Neuronal stem cell (in vitro differentiated cells): Measurements from ENCODE around the gene TP73.

ENCODE experiments used
- DNase-seq: peaks from one replicate; pipeline ENCODE4 v3.0.0-alpha.2; 2013; ENCODE audit warnings: low spot score
- H2AFZ ChIP-seq: one replicate; pipeline ENCODE4 v1.6.1; 2013; ENCODE audit warnings: mild to moderate bottlenecking, low read length, inconsistent platforms
- H2AK5ac ChIP-seq: 2 replicates; pipeline ENCODE4 v1.6.1; 2013; ENCODE audit warnings: low read depth, mild to moderate bottlenecking, inconsistent platforms, low read length, moderate library complexity, mixed read lengths
- H2BK120ac ChIP-seq: 2 replicates; pipeline ENCODE4 v1.6.1; 2013; ENCODE audit warnings: low read depth, mild to moderate bottlenecking, inconsistent platforms, low read length, moderate library complexity, mixed read lengths
- H2BK12ac ChIP-seq: one replicate; pipeline ENCODE4 v1.6.1; 2013; ENCODE audit warnings: low read length, inconsistent platforms
- H2BK15ac ChIP-seq: 2 replicates; pipeline ENCODE4 v1.6.1; 2013; ENCODE audit warnings: mild to moderate bottlenecking, low read length, inconsistent platforms, mixed read lengths
- H2BK5ac ChIP-seq: one replicate; pipeline ENCODE4 v1.6.1; 2013; ENCODE audit warnings: inconsistent platforms, mild to moderate bottlenecking, low read length, moderate library complexity
- H3K14ac ChIP-seq: one replicate; pipeline ENCODE4 v1.6.1; 2013; ENCODE audit warnings: low read length, inconsistent platforms
- H3K18ac ChIP-seq: 2 replicates; pipeline ENCODE4 v1.6.1; 2013; ENCODE audit warnings: low read length, inconsistent platforms
- H3K23ac ChIP-seq: 2 replicates; pipeline ENCODE4 v1.6.1; 2013; ENCODE audit warnings: low read depth, mild to moderate bottlenecking, mixed read lengths, low read length, inconsistent platforms; ENCODE audit not compliant: poor library complexity
- H3K27ac ChIP-seq: replicated peaks from 3 replicates; pipeline ENCODE4 v1.5.1; 2013; ENCODE audit warnings: low read length, inconsistent platforms
- H3K27me3 ChIP-seq, 3 experiments: 2 replicates each; pipeline ENCODE4 v1.6.1; 2013; ENCODE audit warnings: low read length in 3 of 3, mild to moderate bottlenecking in 2 of 3, inconsistent platforms in 1 of 3, low read depth in 1 of 3, mixed read lengths in 1 of 3, moderate library complexity in 1 of 3; ENCODE audit not compliant: control insufficient read depth in 3 of 3, insufficient read depth in 3 of 3
- H3K36me3 ChIP-seq, 2 donors: replicated peaks in 1 of 2; 2 replicates each; pipeline ENCODE4 v1.6.1; 2013; ENCODE audit warnings: low read length in 2 of 2; ENCODE audit not compliant: control insufficient read depth in 2 of 2, insufficient read depth in 2 of 2
- H3K4ac ChIP-seq: 2 replicates; pipeline ENCODE4 v1.6.1; 2013; ENCODE audit warnings: inconsistent platforms, mild to moderate bottlenecking, low read length, moderate library complexity
- H3K4me1 ChIP-seq, 2 donors: 1 replicate in 1 of 2; 2 replicates in 1 of 2; pipeline ENCODE4 v1.6.1; 2013; ENCODE audit warnings: low read length in 2 of 2, low read depth in 1 of 2; ENCODE audit not compliant: control insufficient read depth in 2 of 2, insufficient read depth in 1 of 2
- H3K4me2 ChIP-seq: one replicate; pipeline ENCODE4 v1.6.1; 2013; ENCODE audit warnings: mild to moderate bottlenecking, low read length, inconsistent platforms; ENCODE audit not compliant: insufficient read depth, poor library complexity, severe bottlenecking
- H3K4me3 ChIP-seq, 2 donors: 2 replicates each; pipeline ENCODE4 v1.5.1; 2013; ENCODE audit warnings: low read length in 2 of 2, mild to moderate bottlenecking in 2 of 2, inconsistent platforms in 1 of 2, moderate library complexity in 1 of 2
- H3K79me1 ChIP-seq: one replicate; pipeline ENCODE4 v1.6.1; 2013; ENCODE audit warnings: low read depth, mild to moderate bottlenecking, inconsistent platforms, low read length, moderate library complexity
- H3K9ac ChIP-seq: one replicate; pipeline ENCODE4 v1.6.1; 2013; ENCODE audit warnings: mild to moderate bottlenecking, low read depth, low read length, inconsistent platforms; ENCODE audit not compliant: poor library complexity
- H3K9me3 ChIP-seq, 2 donors: replicated peaks in 1 of 2; 2 replicates each; pipeline versions ENCODE3 to v1.6.1; 2013; ENCODE audit warnings: low read length in 2 of 2, mild to moderate bottlenecking in 2 of 2, inconsistent platforms in 1 of 2, low read depth in 1 of 2, mixed read lengths in 1 of 2, moderate library complexity in 1 of 2; ENCODE audit not compliant: control insufficient read depth in 2 of 2, insufficient read depth in 1 of 2
- H4K8ac ChIP-seq: one replicate; pipeline ENCODE4 v1.6.1; 2013; ENCODE audit warnings: low read depth, mild to moderate bottlenecking, inconsistent platforms, low read length, moderate library complexity
- H4K91ac ChIP-seq: one replicate; pipeline ENCODE4 v1.6.1; 2013; ENCODE audit warnings: low read length, low read depth, mild to moderate bottlenecking, inconsistent platforms; ENCODE audit not compliant: poor library complexity
- WGBS, 2 donors: extraction: QIAGEN DNeasy Blood & Tissue Kit; methylation state at CpG; one replicate each; pipeline ENCODE4 v1.1.7; 2013; ENCODE audit warnings: missing lambda C conversion rate in 2 of 2, mixed read lengths in 1 of 2; ENCODE audit not compliant: insufficient read length in 2 of 2, insufficient replicate concordance in 1 of 2; ENCODE audit errors: extremely low coverage in 2 of 2; 5-methylcytosine and 5-hydroxymethylcytosine counted together

The TP73 gene

DNA sequence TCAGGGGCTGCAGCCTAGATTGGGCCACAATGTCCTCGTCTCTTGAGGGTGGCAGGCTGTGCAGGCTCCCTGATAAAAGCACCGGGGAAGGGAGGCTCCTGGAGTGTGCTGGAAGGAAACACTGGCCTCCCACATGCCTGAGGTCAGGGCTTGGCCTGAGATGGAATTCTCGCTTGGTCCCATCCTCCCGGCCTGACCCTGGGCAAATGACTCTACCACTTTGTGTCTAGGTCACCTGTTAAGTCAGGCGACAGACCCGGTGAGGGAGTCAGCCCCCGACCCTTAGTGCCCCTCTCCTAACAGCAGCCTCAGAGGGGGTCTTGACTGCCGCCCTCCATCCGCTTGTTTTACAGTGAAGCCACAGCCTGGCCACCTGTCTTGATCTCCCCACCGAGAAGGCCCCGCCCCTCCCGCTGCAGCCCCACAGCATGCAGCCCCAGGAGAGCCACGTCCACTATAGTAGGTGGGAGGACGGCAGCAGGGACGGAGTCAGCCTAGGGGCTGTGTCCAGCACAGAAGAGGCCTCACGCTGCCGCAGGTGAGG is 122.7 kb downstream of the TP73 start:
- Histone ChIP-seq H2BK5ac (peak overlapping the region; percentile 87), H2BK12ac (peak overlapping the region; percentile 94), H3K4me1 (peaks cover 19 to 43% of the 10 kb centered on the region in 2 donors), H4K91ac (peak overlapping the region; percentile 46), H2BK15ac (peak overlapping the region; percentile 92), H2AK5ac (peak overlapping the region; percentile 97), H3K4me2 (no peak overlapping the region), H3K27me3 (peaks cover 0 to 10% (median 0%) of the 10 kb centered on the region in 3 experiments), H3K23ac (peak overlapping the region; percentile 98), H3K36me3 (peaks cover 11 to 17% of the 10 kb centered on the region in 2 donors), H3K79me1 (peaks cover 6% of the 10 kb centered on the region), H3K18ac (peak overlapping the region; percentile 83), H4K8ac (peak overlapping the region; percentile 30), H3K14ac (peak overlapping the region; percentile 38), H3K9me3 (no peaks in the 10 kb centered on the region), H2AFZ (peak overlapping the region; percentile 77), H3K9ac (peak overlapping the region; percentile 67), H3K27ac (no peak overlapping the region), H3K4ac (peak overlapping the region; percentile 55), H3K4me3 (no peak overlapping the region), H2BK120ac (no peak overlapping the region)
- DNase-seq = no peak
- no CpG with 5 or more reads among the region's 17 CpGs for WGBS, 2 donors

DNA sequence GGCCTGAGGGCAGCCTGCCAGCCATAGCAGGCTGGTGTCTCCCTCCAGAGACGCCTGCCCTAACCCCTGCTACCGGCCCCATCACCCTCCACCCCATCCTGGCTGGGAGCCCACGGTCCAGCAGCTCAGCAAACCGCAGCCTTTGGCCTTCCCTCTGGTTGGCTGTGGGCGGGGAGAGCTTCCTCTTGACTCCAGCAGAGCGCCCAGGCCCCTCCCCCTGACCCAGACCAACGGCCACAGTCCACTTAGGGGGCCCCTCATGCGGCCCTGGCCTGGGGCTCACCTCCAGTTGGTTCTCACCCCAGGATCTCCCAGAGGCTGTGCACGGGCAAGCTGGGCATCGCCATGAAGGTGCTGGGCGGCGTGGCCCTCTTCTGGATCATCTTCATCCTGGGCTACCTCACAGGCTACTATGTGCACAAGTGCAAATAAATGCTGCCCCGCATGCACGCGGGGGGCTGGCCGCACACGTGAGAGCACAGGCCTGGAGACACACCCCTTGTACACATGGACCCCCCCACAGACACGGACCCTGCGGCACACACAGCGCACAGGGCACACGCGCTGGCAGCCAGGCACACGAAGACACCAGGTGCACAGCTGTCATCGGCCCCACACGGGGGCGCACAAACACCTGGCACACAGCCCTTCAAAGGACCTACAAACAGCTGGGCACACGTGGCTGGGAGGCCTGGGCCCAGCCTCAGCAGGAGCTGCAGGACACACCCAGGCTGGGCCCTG is 123.3 kb downstream of the TP73 start:
- Histone ChIP-seq H2AK5ac (peak overlapping the region; percentile 97), H3K4me2 (peak overlapping the region; percentile 32), H3K4ac (peak overlapping the region; percentile 55), H3K18ac (peak overlapping the region; percentile 87), H2BK120ac (no peak overlapping the region), H2AFZ (peak overlapping the region; percentile 77), H2BK12ac (peak overlapping the region; percentile 94), H3K14ac (peak overlapping the region; percentile 67), H3K4me1 (peaks cover 19 to 39% of the 10 kb centered on the region in 2 donors), H3K79me1 (peaks cover 6% of the 10 kb centered on the region), H2BK15ac (peak overlapping the region; percentile 77), H3K9ac (peak overlapping the region; percentile 67), H3K36me3 (peaks cover 14 to 24% of the 10 kb centered on the region in 2 donors), H2BK5ac (peak overlapping the region; percentile 87), H3K4me3 (peak overlapping the region in 1 of 2 donors; percentile 69), H4K8ac (peak overlapping the region; percentile 30), H3K27ac (no peak overlapping the region), H3K27me3 (peaks cover 0 to 10% (median 0%) of the 10 kb centered on the region in 3 experiments), H3K23ac (peak overlapping the region; percentile 91), H3K9me3 (no peaks in the 10 kb centered on the region), H4K91ac (peak overlapping the region; percentile 53)
- no peak for DNase-seq
- no CpG with 5 or more reads among the region's 27 CpGs for WGBS, 2 donors

DNA sequence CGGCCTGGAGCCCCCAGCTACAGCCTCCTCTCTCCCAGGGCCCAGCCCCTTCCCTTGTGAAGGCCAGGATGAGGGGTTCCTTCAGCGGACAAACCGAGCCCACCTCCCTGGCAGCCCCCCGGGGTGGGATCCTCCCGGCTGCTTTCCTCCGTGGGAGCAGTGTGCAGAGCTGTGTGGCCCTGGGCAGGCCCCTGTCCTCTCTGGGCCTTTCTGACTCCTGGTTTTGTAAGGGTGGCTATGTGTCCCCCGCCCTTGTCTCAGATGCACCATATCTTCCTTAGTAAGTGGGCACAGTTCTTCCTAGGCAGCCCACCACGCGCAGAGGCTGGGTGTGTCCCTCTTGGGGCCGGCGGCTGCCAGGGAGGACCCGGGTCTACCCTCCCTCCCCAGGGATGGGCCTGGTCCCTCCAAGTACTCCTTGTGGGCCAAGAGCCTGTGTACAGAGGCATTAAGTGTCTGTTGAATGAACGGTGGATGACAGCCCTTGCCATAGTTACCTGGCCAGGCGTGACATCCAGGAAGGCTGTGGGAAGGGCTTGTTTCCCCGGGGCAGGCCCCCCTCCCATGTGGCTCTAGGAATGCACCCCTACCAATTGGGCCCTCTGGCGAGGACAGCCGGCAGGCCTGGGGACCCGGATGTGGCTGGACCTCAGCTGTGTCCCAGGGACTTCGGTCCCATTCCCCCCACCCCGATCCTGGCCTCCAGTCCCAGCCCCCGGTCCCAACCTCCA is 124.1 kb downstream of the TP73 start:
- peaks cover 18 to 31% of the 10 kb centered on the region in 2 donors for H3K36me3 ChIP-seq
- no peak overlapping the region for H3K4ac ChIP-seq
- peaks cover 17 to 32% of the 10 kb centered on the region in 2 donors for H3K4me1 ChIP-seq
- no CpG with 5 or more reads among the region's 21 CpGs for WGBS, 2 donors
- H3K4me3 ChIP-seq = no peak overlapping the region
- no peak overlapping the region for H3K27ac ChIP-seq
- H3K9me3 ChIP-seq = no peaks in the 10 kb centered on the region
- H2BK5ac ChIP-seq = peak overlapping the region; percentile 87
- peak overlapping the region; percentile 73 for H2AK5ac ChIP-seq
- H3K18ac ChIP-seq = no peak overlapping the region
- peaks cover 0 to 3% (median 0%) of the 10 kb centered on the region in 3 experiments for H3K27me3 ChIP-seq
- H2BK12ac ChIP-seq = no peak overlapping the region
- no peak overlapping the region for H2AFZ ChIP-seq
- H3K4me2 ChIP-seq = no peak overlapping the region
- DNase-seq = no peak
- H4K8ac ChIP-seq = peak overlapping the region; percentile 43
- peak overlapping the region; percentile 6 for H2BK15ac ChIP-seq
- H4K91ac ChIP-seq = no peak overlapping the region
- no peak overlapping the region for H3K14ac ChIP-seq
- H3K9ac ChIP-seq = no peak overlapping the region
- H3K23ac ChIP-seq = peak overlapping the region; percentile 34
- no peak overlapping the region for H2BK120ac ChIP-seq
- H3K79me1 ChIP-seq = peaks cover 6% of the 10 kb centered on the region
